HG02759 (cell line): ENCODE results near the gene TRIP6.

Source experiments
- ATAC-seq: cut with Tn5 transposase; IDR thresholded peaks from one replicate; pipeline ENCODE4 v1.9.1; 2021; ENCODE audit warnings: mild to moderate bottlenecking, moderate library complexity; ENCODE audit not compliant: unreplicated experiment

The TRIP6 gene

GRCh38 chr7:100873599-100874299 lies 6.6 kb downstream of the TRIP6 start:
- ATAC-seq, result no peak

GRCh38 chr7:100874300-100874576 lies 7.1 kb downstream of the TRIP6 start:
- ATAC-seq, result no peak

- ATAC-seq, result peak; percentile 91
Observed at GRCh38 chr7:100874577-100875355, 7.6 kb downstream of the TRIP6 start, which contains the start of gene SRRT. TSS of gene SRRT (plus strand) at chr7:100875103. CDS start at chr7:100875591, 488 bp downstream.

GRCh38 chr7:100875356-100875751 lies 8.2 kb downstream of the TRIP6 start:
- ATAC-seq, result peak; percentile 36

- no peak for ATAC-seq
Observed at GRCh38 chr7:100878013-100878412, 10.8 kb downstream of the TRIP6 start.

- ATAC-seq, result no peak
Observed at GRCh38 chr7:100878685-100879084, 11.5 kb downstream of the TRIP6 start.

- no peak for ATAC-seq
Observed at GRCh38 chr7:100879685-100880261, 12.6 kb downstream of the TRIP6 start.

GRCh38 chr7:100880645-100881044 lies 13.5 kb downstream of the TRIP6 start:
- ATAC-seq, result no peak

- ATAC-seq, result no peak
Observed at GRCh38 chr7:100881136-100881535, 13.9 kb downstream of the TRIP6 start.

GRCh38 chr7:100882201-100882600 lies 15.0 kb downstream of the TRIP6 start:
- no peak for ATAC-seq

GRCh38 chr7:100882785-100883526 lies 15.8 kb downstream of the TRIP6 start:
- ATAC-seq, result no peak

GRCh38 chr7:100884736-100885439 lies 17.7 kb downstream of the TRIP6 start:
- no peak for ATAC-seq

- ATAC-seq, result no peak
Observed at GRCh38 chr7:100885440-100886141, 18.4 kb downstream of the TRIP6 start.

GRCh38 chr7:100886142-100886935 lies 19.2 kb downstream of the TRIP6 start:
- no peak for ATAC-seq

GRCh38 chr7:100886936-100887515 lies 19.8 kb downstream of the TRIP6 start:
- no peak for ATAC-seq

- peak; percentile 43 for ATAC-seq
Observed at GRCh38 chr7:100887516-100888290, 20.5 kb downstream of the TRIP6 start.

GRCh38 chr7:100888291-100888987 lies 21.3 kb downstream of the TRIP6 start:
- ATAC-seq, result no peak
